Prostate gland (tissue), 2 donors: ENCODE results near the gene SLC6A20.

Experiments used
- POLR2A ChIP-seq: fragments of 450-650 bp; IDR thresholded peaks from one replicate; pipeline ENCODE4 v1.6.1; 2016; ENCODE audit warnings: antibody characterized with exemption, mild to moderate bottlenecking
- POLR2AphosphoS5 ChIP-seq: sonication (generic); formaldehyde crosslinking; IDR thresholded peaks from one replicate; pipeline ENCODE4 v1.6.1; 2017; ENCODE audit warnings: antibody characterized with exemption
- TF ChIP-seq, protein P1 (sequence below), 4 experiments: fragments of 200-600 bp in 2 of 4; fragments of 450-650 bp in 2 of 4; sonication (generic) in 2 of 4; IDR thresholded peaks; 1 replicate in 3 of 4; 2 replicates in 1 of 4; pipeline ENCODE4 v1.5.1; 2016 to 2019; ENCODE audit warnings: antibody characterized with exemption in 4 of 4, mild to moderate bottlenecking in 2 of 4, moderate library complexity in 2 of 4

DNA sequence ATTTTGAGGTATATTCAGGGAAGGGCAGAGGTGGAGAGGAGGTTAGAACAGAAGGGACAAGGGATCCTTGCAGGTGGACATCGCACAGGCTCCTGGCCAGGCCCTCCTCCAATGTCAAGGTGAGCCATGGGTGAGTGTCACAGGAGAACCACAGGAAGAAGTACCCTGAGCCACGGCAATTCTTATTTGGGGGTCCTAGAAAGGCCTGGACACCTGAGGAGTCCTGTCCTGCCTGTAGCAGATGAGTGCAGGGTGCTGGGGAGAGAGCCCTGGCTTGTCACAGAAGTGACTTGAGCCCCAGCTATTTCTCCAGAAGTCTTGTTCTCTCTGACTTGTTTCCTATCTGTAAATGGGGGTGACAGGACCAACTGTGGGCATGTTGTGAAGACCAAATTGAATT lies 4.3 kb downstream of the SLC6A20 start:
- TF ChIP-seq, protein P1, sequence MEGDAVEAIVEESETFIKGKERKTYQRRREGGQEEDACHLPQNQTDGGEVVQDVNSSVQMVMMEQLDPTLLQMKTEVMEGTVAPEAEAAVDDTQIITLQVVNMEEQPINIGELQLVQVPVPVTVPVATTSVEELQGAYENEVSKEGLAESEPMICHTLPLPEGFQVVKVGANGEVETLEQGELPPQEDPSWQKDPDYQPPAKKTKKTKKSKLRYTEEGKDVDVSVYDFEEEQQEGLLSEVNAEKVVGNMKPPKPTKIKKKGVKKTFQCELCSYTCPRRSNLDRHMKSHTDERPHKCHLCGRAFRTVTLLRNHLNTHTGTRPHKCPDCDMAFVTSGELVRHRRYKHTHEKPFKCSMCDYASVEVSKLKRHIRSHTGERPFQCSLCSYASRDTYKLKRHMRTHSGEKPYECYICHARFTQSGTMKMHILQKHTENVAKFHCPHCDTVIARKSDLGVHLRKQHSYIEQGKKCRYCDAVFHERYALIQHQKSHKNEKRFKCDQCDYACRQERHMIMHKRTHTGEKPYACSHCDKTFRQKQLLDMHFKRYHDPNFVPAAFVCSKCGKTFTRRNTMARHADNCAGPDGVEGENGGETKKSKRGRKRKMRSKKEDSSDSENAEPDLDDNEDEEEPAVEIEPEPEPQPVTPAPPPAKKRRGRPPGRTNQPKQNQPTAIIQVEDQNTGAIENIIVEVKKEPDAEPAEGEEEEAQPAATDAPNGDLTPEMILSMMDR (IDR thresholded peaks at IDR 0.05), result no peak
- no peak for TF ChIP-seq POLR2A
- no peak for TF ChIP-seq POLR2AphosphoS5
